Endothelial cell of umbilical vein (primary cell): Measurements from ENCODE around the gene UBE4B.
"Not testable (repeated sequence)": the region's sequence is repeated elsewhere in the genome, so short reads cannot be mapped to it uniquely, and the experiment has no call there.

Source experiments
- EZH2 ChIP-seq: IDR thresholded peaks from 2 replicates; pipeline ENCODE4 v1.6.1; 2012; ENCODE audit warnings: borderline replicate concordance, low read depth, mild to moderate bottlenecking, moderate library complexity, low read length, inconsistent platforms; ENCODE audit not compliant: severe bottlenecking
- FOS ChIP-seq: IDR thresholded peaks from 2 replicates; pipeline ENCODE4 v1.6.1; 2011; ENCODE audit warnings: mild to moderate bottlenecking, low read length, moderate library complexity, borderline replicate concordance; ENCODE audit not compliant: insufficient read depth
- GATA2 ChIP-seq: IDR thresholded peaks from 2 replicates; pipeline ENCODE4 v1.7.0; 2011; ENCODE audit warnings: low read depth, mild to moderate bottlenecking, moderate library complexity, mixed read lengths, low read length; ENCODE audit not compliant: insufficient read length, insufficient read depth
- MYC ChIP-seq: IDR thresholded peaks from one replicate; pipeline ENCODE4 v1.6.1; 2011; ENCODE audit warnings: mild to moderate bottlenecking, low read depth, low read length
- POLR2A ChIP-seq: IDR thresholded peaks from 2 replicates; pipeline ENCODE4 v1.6.1; 2012; ENCODE audit warnings: low read depth, mild to moderate bottlenecking, control low read depth, low read length
- POLR2AphosphoS5 ChIP-seq: IDR thresholded peaks from 2 replicates; pipeline ENCODE4 v1.6.1; 2012; ENCODE audit warnings: low read depth, mild to moderate bottlenecking, control low read depth, low read length, moderate library complexity; ENCODE audit not compliant: insufficient read depth
- TF ChIP-seq, protein P1 (sequence below), 2 donors: IDR thresholded peaks; 1 replicate in 1 of 2; 2 replicates in 1 of 2; pipeline ENCODE4 v1.5.1; 2011; ENCODE audit warnings: low read length in 2 of 2, mild to moderate bottlenecking in 2 of 2, moderate library complexity in 2 of 2, control low read depth in 1 of 2, inconsistent platforms in 1 of 2, low read depth in 1 of 2; ENCODE audit not compliant: insufficient read depth in 1 of 2; ENCODE audit errors: extremely low read depth in 1 of 2

DNA sequence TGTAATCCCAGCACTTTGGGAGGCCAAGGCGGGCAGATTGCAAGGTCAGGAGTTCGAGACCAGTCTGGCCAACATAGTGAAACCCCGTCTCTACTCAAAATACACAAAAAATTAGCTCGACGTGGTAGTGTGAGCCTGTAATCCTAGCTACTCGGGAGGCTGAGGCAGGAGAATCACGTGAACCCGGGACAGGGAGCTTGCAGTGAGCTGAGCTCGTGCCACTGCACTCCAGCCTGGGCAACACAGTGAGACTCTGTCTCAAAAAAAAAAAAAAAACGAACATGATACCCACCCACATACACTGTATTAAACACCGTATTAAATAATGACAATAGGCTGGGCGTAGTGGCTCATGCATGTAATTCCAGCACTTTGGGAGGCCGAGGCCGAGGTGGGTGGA, 172.4 kb downstream of the UBE4B start:
- TF ChIP-seq, protein P1, sequence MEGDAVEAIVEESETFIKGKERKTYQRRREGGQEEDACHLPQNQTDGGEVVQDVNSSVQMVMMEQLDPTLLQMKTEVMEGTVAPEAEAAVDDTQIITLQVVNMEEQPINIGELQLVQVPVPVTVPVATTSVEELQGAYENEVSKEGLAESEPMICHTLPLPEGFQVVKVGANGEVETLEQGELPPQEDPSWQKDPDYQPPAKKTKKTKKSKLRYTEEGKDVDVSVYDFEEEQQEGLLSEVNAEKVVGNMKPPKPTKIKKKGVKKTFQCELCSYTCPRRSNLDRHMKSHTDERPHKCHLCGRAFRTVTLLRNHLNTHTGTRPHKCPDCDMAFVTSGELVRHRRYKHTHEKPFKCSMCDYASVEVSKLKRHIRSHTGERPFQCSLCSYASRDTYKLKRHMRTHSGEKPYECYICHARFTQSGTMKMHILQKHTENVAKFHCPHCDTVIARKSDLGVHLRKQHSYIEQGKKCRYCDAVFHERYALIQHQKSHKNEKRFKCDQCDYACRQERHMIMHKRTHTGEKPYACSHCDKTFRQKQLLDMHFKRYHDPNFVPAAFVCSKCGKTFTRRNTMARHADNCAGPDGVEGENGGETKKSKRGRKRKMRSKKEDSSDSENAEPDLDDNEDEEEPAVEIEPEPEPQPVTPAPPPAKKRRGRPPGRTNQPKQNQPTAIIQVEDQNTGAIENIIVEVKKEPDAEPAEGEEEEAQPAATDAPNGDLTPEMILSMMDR (IDR thresholded peaks at IDR 0.05; ENCODE audit: extremely low read depth in 1 of 2, insufficient read depth in 1 of 2, low read depth in 1 of 2, low read length in 2 of 2) = not testable (repeated sequence)
- not testable (repeated sequence) for TF ChIP-seq EZH2, MYC, POLR2AphosphoS5, POLR2A, FOS, GATA2
